ENCODE measurements around the gene MAP1LC3B.

MAP1LC3B gene

GRCh38 chr16:87391950-87392820, at the start of gene MAP1LC3B:
Gene MAP1LC3B, plus strand, starts transcription at chr16:87392336. Its CDS starts 92 bp downstream, at chr16:87392428.
- DNase-seq, result peak; percentile 98

GRCh38 chr16:87342504-87342903, 49.6 kb upstream of the MAP1LC3B start:
- no peak for DNase-seq

- DNase-seq, result no peak
Observed at GRCh38 chr16:87342978-87343752, 49.0 kb upstream of the MAP1LC3B start.

GRCh38 chr16:87343753-87344050, 48.4 kb upstream of the MAP1LC3B start:
- DNase-seq, result no peak

GRCh38 chr16:87344165-87344930, 47.8 kb upstream of the MAP1LC3B start:
- DNase-seq, result no peak

GRCh38 chr16:87344931-87345631, 47.1 kb upstream of the MAP1LC3B start:
- no peak for DNase-seq

GRCh38 chr16:87345726-87346424, 46.3 kb upstream of the MAP1LC3B start:
- DNase-seq, result no peak

GRCh38 chr16:87346517-87347060, 45.5 kb upstream of the MAP1LC3B start:
- DNase-seq, result no peak

- DNase-seq, result no peak
Observed at GRCh38 chr16:87347932-87348615, 44.1 kb upstream of the MAP1LC3B start.

GRCh38 chr16:87348616-87349157, 43.4 kb upstream of the MAP1LC3B start:
- DNase-seq, result no peak

GRCh38 chr16:87350031-87350430, 42.1 kb upstream of the MAP1LC3B start:
- no peak for DNase-seq

- DNase-seq, result no peak
Observed at GRCh38 chr16:87350681-87351319, 41.3 kb upstream of the MAP1LC3B start.

GRCh38 chr16:87351320-87351698, 40.8 kb upstream of the MAP1LC3B start:
- no peak for DNase-seq

GRCh38 chr16:87352818-87353217, 39.3 kb upstream of the MAP1LC3B start:
- DNase-seq, result no peak

GRCh38 chr16:87353613-87354012, 38.5 kb upstream of the MAP1LC3B start:
- DNase-seq, result no peak

GRCh38 chr16:87356491-87356853, 35.7 kb upstream of the MAP1LC3B start:
- DNase-seq, result no peak

- DNase-seq, result no peak
Observed at GRCh38 chr16:87358250-87358649, 33.9 kb upstream of the MAP1LC3B start.

GRCh38 chr16:87358696-87359095, 33.4 kb upstream of the MAP1LC3B start:
- DNase-seq, result no peak

- no peak for DNase-seq
Observed at GRCh38 chr16:87359121-87359520, 33.0 kb upstream of the MAP1LC3B start.

GRCh38 chr16:87360862-87361610, 31.1 kb upstream of the MAP1LC3B start:
- DNase-seq, result no peak
